Tibial nerve (tissue), 4 donors: Measurements from ENCODE around the gene BLM. TPM values are rescaled to one million over a fixed set of nuclear protein-coding genes. Genes with fewer than 3 reads are reported as not detected.

Source experiments
- DNase-seq, 2 donors: peaks; one replicate each; pipeline ENCODE4 v3.0.0-alpha.2; 2019; ENCODE audit warnings: low spot score in 2 of 2
- H3K27ac ChIP-seq, 4 donors: fragments of 200-600 bp; sonication (generic) in 3 of 4; one replicate each; pipeline ENCODE4 v1.5.1; 2017 to 2019; ENCODE audit warnings: mild to moderate bottlenecking in 1 of 4
- H3K27me3 ChIP-seq, 2 donors: fragments of 200-600 bp; sonication (generic) in 1 of 2; one replicate each; pipeline versions ENCODE4 v1.5.1 to v1.6.0; 2017 to 2019
- H3K36me3 ChIP-seq, 3 donors: fragments of 200-600 bp; sonication (generic); one replicate each; pipeline ENCODE4 v1.5.1; 2018 to 2019
- H3K4me1 ChIP-seq, 4 donors: fragments of 200-600 bp; sonication (generic) in 3 of 4; one replicate each; pipeline ENCODE4 v1.5.1; 2017 to 2019
- H3K4me3 ChIP-seq, 4 donors: fragments of 200-600 bp; sonication (generic) in 3 of 4; one replicate each; pipeline ENCODE4 v1.5.1; 2017 to 2019; ENCODE audit warnings: mild to moderate bottlenecking in 1 of 4, moderate library complexity in 1 of 4
- H3K9me3 ChIP-seq, 4 donors: fragments of 200-600 bp; sonication (generic) in 3 of 4; one replicate each; pipeline ENCODE4 v1.5.1; 2017 to 2019
- EP300 ChIP-seq, 2 donors: sonication (generic); formaldehyde crosslinking; IDR thresholded peaks; one replicate each; pipeline ENCODE4 v1.6.1; 2017; ENCODE audit warnings: antibody characterized with exemption in 2 of 2, mild to moderate bottlenecking in 1 of 2
- POLR2A ChIP-seq, 2 donors: fragments of 450-650 bp; IDR thresholded peaks; one replicate each; pipeline ENCODE4 v1.6.1; 2017; ENCODE audit warnings: antibody characterized with exemption in 2 of 2, mild to moderate bottlenecking in 2 of 2, moderate library complexity in 2 of 2
- WGBS, 2 donors: methylation state at CpG; one replicate each; pipeline ENCODE4 v1.1.5; 2018; 5-methylcytosine and 5-hydroxymethylcytosine counted together
- total RNA-seq, 4 donors: library from RNA; depleted of rRNA; stranded (reverse); fragments of >200 nt; gene quantifications; one replicate each; pipeline ENCODE4 v1.1.0, GENCODE V29; 2016
- TF ChIP-seq, protein P1 (sequence below), 5 experiments: fragments of 200-600 bp in 3 of 5; fragments of 450-650 bp in 2 of 5; sonication (generic) in 3 of 5; IDR thresholded peaks; one replicate each; pipeline ENCODE4 v1.5.1; 2016 to 2019; ENCODE audit warnings: antibody characterized with exemption in 5 of 5, mild to moderate bottlenecking in 3 of 5, moderate library complexity in 2 of 5

The BLM gene
- total RNA-seq, 4 donors from 2014 or later = 0.66 to 9.6 (median 1.0) TPM

DNA sequence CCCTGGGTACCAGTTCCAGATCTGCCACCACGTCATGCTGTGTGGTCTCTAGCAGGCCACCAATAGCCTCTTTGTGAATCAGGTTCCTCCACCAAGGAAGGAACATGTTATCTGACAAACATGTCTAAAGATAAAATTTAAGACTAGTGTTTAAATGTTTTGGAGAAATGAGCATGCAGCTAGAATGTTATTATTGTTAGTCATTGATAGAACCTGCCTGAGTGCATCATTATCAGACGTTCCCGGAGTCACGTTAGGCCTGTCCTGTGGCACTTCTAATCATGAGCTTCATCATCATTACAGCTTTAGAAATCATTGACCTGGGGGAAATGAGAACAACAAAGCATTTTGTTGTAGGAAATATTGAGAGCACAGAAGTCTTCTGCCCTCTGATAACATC is 92.4 kb downstream of the BLM start:
- no peak for DNase-seq
- H3K4me1 ChIP-seq = peaks cover 0 to 10% (median 2%) of the 10 kb centered on the region in 4 donors
- no peak overlapping the region for H3K27ac ChIP-seq
- 91 to 95% methylated on average over 4 of the region's 4 CpGs for WGBS, 2 donors
- TF ChIP-seq POLR2A (IDR thresholded peaks at IDR 0.05) (no peak), EP300 (IDR thresholded peaks at IDR 0.05) (no peak)
- TF ChIP-seq, protein P1, sequence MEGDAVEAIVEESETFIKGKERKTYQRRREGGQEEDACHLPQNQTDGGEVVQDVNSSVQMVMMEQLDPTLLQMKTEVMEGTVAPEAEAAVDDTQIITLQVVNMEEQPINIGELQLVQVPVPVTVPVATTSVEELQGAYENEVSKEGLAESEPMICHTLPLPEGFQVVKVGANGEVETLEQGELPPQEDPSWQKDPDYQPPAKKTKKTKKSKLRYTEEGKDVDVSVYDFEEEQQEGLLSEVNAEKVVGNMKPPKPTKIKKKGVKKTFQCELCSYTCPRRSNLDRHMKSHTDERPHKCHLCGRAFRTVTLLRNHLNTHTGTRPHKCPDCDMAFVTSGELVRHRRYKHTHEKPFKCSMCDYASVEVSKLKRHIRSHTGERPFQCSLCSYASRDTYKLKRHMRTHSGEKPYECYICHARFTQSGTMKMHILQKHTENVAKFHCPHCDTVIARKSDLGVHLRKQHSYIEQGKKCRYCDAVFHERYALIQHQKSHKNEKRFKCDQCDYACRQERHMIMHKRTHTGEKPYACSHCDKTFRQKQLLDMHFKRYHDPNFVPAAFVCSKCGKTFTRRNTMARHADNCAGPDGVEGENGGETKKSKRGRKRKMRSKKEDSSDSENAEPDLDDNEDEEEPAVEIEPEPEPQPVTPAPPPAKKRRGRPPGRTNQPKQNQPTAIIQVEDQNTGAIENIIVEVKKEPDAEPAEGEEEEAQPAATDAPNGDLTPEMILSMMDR (IDR thresholded peaks at IDR 0.05) = no peak
- H3K4me3 ChIP-seq = no peak overlapping the region
- no peaks in the 10 kb centered on the region for H3K9me3 ChIP-seq
- H3K36me3 ChIP-seq = no peaks in the 10 kb centered on the region
- no peaks in the 10 kb centered on the region for H3K27me3 ChIP-seq

DNA sequence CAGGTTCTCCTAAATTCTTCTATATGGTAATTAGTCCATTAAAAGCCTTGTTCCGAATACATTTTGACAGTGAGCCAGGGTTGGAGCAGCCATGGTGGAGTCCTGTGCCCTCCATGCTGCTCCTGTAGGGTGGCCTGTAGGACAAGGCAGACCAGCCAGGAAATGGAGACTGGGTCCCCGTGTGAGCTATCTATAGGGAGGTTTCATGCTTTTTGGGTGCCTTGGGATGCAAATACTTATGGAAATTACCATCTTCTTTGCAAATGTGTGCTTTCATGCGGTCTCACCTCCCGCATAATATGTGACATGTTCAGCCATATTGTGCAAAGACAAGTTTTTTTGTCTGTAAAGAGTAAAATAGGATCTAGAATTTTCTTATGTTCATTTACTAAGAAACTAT is 93.2 kb downstream of the BLM start:
- 92 to 94% methylated on average over 4 of the region's 4 CpGs for WGBS, 2 donors
- Histone ChIP-seq H3K27ac (no peak overlapping the region), H3K4me3 (no peak overlapping the region), H3K9me3 (no peaks in the 10 kb centered on the region), H3K27me3 (no peaks in the 10 kb centered on the region), H3K4me1 (peaks cover 0 to 12% (median 3%) of the 10 kb centered on the region in 4 donors), H3K36me3 (no peaks in the 10 kb centered on the region)
- DNase-seq = no peak
- TF ChIP-seq EP300 (IDR thresholded peaks at IDR 0.05) (no peak), POLR2A (IDR thresholded peaks at IDR 0.05) (no peak)
- TF ChIP-seq, protein P1 (IDR thresholded peaks at IDR 0.05) = no peak

- Histone ChIP-seq H3K4me1 (peaks cover 0 to 12% (median 3%) of the 10 kb centered on the region in 4 donors), H3K27me3 (no peaks in the 10 kb centered on the region), H3K9me3 (no peaks in the 10 kb centered on the region), H3K36me3 (no peaks in the 10 kb centered on the region), H3K27ac (no peak overlapping the region), H3K4me3 (no peak overlapping the region)
- TF ChIP-seq EP300 (IDR thresholded peaks at IDR 0.05) = no peak
- 72 to 79% methylated on average over 10 of the region's 10 CpGs for WGBS, 2 donors
- DNase-seq = no peak
These were observed 95.2 kb downstream of the BLM start for GRCh38 chr15:90812171-90812957.

DNA sequence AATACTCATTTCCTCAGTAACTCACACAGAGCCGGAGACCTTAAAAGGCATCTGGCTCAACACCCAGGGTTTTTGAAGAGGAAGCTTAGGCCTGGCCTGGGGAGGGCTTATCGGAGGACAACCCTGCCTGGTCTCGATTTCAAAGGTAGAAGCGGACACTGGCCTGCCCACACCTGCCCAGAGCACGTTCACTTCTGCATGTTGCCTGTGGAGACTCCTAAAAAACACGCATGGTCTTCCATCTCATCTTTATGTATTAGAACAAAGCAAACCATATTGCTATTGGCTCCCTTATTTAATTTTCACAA is 95.8 kb downstream of the BLM start:
- 86 to 94% methylated on average over 6 of the region's 6 CpGs for WGBS, 2 donors
- H3K4me1 ChIP-seq = peaks cover 0 to 12% (median 3%) of the 10 kb centered on the region in 4 donors

GRCh38 chr15:90813796-90814190 is 96.6 kb downstream of the BLM start:
- Histone ChIP-seq H3K27me3 (no peaks in the 10 kb centered on the region), H3K36me3 (no peaks in the 10 kb centered on the region), H3K9me3 (no peaks in the 10 kb centered on the region), H3K27ac (no peak overlapping the region), H3K4me1 (peaks cover 0 to 14% (median 6%) of the 10 kb centered on the region in 4 donors), H3K4me3 (no peak overlapping the region)
- WGBS, 2 donors = 46 to 52% methylated on average over 2 of the region's 2 CpGs
- no peak for DNase-seq
- TF ChIP-seq, protein P1 (IDR thresholded peaks at IDR 0.05) = no peak
- TF ChIP-seq POLR2A (IDR thresholded peaks at IDR 0.05) (no peak), EP300 (IDR thresholded peaks at IDR 0.05) (no peak)

More for the DNA sequence above, 95.8 kb downstream of the BLM start:
- TF ChIP-seq, protein P1 (IDR thresholded peaks at IDR 0.05) = no peak
- no peak for TF ChIP-seq POLR2A (IDR thresholded peaks at IDR 0.05)
- TF ChIP-seq EP300 (IDR thresholded peaks at IDR 0.05) = no peak
- H3K27me3 ChIP-seq = no peaks in the 10 kb centered on the region
- no peaks in the 10 kb centered on the region for H3K36me3 ChIP-seq
- H3K4me3 ChIP-seq = no peak overlapping the region
- H3K9me3 ChIP-seq = no peaks in the 10 kb centered on the region
- no peak overlapping the region for H3K27ac ChIP-seq
- DNase-seq = no peak
